Pulmonary artery endothelial cell (primary cell): ENCODE measurements around the gene DHX9. TPM values are rescaled to one million over a fixed set of nuclear protein-coding genes. Genes with fewer than 3 reads are reported as not detected.

Experiments
- DNase-seq: peaks from one replicate; pipeline ENCODE4 v3.0.0-alpha.2; 2011; ENCODE audit warnings: low read depth, low spot score
- total RNA-seq: library from RNA; depleted of rRNA; stranded (reverse); fragments of >200 nt; gene quantifications from 2 replicates; pipeline ENCODE4 v1.2.3, GENCODE V29; 2014

Gene DHX9
- 190 and 272 TPM in 2 replicates for total RNA-seq

GRCh38 chr1:182839209-182840066 lies at the start of gene DHX9:
Gene DHX9 (plus strand): TSS chr1:182839347. CDS start chr1:182842567, 3,220 bp downstream.
- DNase-seq, result peak; percentile 58

- DNase-seq, result no peak
Observed at GRCh38 chr1:182791281-182792179, 47.6 kb upstream of the DHX9 start.

DNA sequence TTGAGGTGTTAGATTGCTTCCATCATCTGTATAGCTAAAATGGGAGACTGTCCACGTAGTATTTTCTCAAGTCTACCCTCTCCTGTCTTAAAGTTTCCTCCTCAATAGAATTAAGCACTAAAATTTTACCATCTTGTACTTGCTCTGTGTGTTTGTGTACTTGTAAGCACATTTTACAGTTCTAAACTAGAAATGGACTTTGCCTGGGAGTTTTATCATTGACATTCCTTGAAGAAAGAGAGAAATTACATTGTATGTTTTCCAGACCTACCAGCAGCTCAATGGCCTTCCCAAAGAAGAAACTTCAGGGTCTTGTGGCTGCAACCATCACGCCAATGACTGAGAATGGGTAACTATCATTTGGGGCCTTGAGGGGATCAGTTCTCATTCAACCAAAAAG lies 45.1 kb upstream of the DHX9 start:
- DNase-seq, result no peak

DNA sequence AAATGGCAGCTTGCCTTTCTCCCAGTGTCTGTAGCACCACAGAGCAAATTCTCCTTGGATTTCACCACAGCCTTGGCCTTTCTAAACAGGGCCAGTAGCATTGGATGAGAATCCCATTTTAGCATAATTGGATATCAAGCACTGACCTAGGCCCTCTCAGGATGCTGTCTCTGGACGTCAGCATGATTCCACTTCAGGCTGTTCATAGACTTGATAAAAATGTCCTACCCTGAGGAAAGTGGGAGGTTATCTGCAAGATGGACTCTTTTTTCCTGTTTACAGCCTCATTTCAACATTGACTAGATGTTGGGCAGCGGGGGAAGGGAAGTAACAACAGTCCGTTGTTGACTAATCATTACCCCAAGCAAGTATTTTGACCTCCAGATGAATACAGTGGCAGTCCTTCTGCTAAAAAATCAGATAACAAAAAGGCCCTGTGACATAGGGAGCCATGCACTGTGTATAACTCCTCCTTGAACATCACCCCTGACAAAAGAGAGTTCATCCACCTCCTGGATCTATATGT lies 44.4 kb upstream of the DHX9 start:
- no peak for DNase-seq

- no peak for DNase-seq
Observed at GRCh38 chr1:182795563-182796228, 43.5 kb upstream of the DHX9 start.

GRCh38 chr1:182802006-182802803 lies 36.9 kb upstream of the DHX9 start:
- no peak for DNase-seq

- no peak for DNase-seq
Observed at GRCh38 chr1:182803846-182804245, 35.3 kb upstream of the DHX9 start.

- no peak for DNase-seq
Observed at GRCh38 chr1:182806015-182806678, 33.0 kb upstream of the DHX9 start.

DNA sequence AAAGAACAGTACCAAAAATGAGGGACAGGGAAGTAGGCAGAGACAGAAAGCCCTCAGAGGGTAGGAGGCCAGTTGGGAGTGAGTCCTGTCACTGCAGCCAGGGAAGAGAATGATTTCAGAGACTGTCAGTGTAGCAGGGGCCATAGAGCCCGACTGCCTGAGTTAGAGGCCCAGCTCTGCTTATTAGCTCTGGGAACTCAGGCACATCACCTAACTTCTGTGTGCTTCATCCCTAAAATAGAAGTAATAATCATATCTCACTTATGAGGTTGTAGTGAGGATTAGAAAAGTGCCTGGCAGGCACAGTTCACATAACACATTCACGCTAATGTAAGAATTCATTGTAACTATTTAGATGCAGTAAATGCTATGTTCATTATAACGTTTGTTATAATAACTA lies 31.2 kb upstream of the DHX9 start:
- DNase-seq, result no peak

GRCh38 chr1:182809414-182809957 lies 29.7 kb upstream of the DHX9 start:
- DNase-seq, result no peak

- DNase-seq, result no peak
Observed at GRCh38 chr1:182811975-182812722, 27.0 kb upstream of the DHX9 start.

GRCh38 chr1:182816863-182817262 lies 22.3 kb upstream of the DHX9 start:
- no peak for DNase-seq

- DNase-seq, result no peak
Observed at GRCh38 chr1:182817802-182818201, 21.3 kb upstream of the DHX9 start.

DNA sequence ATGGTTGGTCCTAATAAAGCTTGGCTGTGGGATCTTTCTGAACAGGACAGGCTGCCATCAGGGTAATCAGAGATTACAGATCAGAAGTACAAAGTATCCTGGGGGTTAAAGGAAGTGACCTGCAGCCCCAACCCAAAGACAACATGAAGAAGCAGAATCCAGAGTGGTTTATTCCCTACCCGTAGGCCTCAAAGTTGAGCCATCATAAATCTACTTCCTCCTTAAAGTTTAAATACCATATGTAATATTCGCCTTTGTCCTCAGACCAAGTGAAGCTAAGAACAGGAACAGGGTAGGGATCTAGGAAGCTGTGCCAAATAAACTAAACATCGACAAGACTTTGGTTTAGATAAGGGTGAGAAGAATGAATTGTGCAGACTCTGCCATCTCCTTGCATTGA lies 15.9 kb upstream of the DHX9 start:
- no peak for DNase-seq

DNA sequence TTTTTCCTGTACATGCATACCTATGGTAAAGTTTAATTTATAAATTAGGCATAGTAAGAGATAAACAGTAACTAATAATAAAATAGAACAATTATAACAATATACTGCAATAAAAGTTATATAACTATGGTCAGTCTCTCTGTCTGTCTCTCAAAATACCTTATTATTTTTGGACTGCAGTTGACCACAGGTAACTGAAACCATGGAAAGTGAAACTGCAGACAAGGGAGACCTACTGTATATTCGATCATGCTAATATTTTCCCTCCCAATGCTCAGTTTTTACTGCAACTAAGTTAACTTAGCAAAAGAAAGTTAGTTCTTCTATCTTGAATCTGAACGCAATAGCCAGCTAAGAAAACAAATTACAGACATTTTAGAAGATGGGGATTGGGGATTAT lies 12.3 kb upstream of the DHX9 start:
- no peak for DNase-seq

GRCh38 chr1:182829285-182829932 lies 9.7 kb upstream of the DHX9 start:
- no peak for DNase-seq

GRCh38 chr1:182833271-182833670 lies 5.9 kb upstream of the DHX9 start:
- DNase-seq, result no peak

DNA sequence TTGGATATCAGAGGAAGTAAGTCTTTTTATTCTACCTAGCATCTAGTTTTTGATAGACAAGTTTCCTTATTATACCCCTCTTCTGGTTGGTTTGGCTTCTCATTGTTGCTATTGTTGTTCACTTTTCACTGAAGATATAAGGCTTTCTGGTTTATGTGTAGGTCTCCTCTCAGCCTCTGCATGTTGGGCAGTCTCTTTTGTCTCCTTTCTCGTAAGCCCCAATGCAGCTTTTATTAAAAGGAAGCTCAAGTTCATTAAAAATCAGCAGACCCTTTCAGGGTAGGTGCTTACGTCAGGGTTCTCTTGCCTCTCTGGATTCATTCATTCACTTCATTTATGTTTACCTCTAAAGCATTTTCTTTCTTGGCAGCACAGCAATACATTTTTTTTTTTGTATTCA lies 4.8 kb upstream of the DHX9 start:
- DNase-seq, result no peak

DNA sequence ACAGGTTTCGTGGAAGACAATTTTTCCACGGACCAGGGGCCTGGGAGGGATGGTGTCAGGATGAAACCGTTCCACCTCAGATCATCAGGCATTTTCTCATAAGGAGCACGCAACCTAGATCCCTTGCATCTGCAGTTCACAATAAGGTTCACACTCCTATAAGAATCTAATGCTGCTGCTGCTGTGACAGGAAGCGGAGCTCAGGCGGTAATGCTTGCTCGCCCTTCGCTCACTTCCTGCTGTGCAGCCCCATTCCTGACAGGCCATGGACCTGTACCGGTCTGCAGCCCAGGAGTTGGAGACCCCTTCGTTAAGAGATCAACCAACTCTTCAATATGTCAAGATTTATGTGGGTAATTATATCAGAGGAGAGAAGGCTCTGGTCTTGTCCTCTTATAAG lies 3.3 kb upstream of the DHX9 start:
- no peak for DNase-seq
